C4-2B (cell line): ENCODE data around the gene RIMBP3C.

Experiments
- CTCF ChIP-seq: fragments of 450-650 bp; conservative IDR thresholded peaks from 2 replicates; pipeline ENCODE4 v1.5.1; 2017; ENCODE audit warnings: mild to moderate bottlenecking
- ZFX ChIP-seq: fragments of 450-650 bp; IDR thresholded peaks from 2 replicates; pipeline ENCODE4 v1.6.1; 2017

DNA sequence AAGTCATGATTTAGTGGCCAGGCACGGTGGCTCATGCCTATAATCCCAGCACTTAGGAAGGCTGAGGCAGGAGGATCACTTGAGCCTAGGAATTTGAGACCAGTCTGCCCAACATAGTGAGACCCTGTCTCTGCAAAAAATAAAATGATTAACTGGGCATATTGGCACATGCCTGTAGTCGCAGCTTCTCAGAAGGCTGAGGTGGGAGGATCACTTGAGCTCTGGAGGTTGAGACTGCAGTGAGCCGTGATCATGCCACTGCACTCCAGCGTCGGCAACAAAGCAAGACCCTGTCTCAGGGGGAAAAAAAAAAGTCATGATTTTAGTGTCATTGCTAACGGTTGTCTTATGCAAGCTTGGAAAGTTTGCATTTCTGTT lies 28.2 kb upstream of the RIMBP3C start:
- no peak for TF ChIP-seq CTCF
- no peak for TF ChIP-seq ZFX
